HCT116 (cell line): ENCODE measurements around the gene OVOL2. TPM values are rescaled to one million over a fixed set of nuclear protein-coding genes. Genes with fewer than 3 reads are reported as not detected.

Experiments
- total RNA-seq: library from RNA; stranded (reverse); gene quantifications from one replicate; pipeline ENCODE4 v1.2.1, GENCODE V29; 2021; ENCODE audit not compliant: unreplicated experiment

The OVOL2 gene
- total RNA-seq, 1 experiment from 2014 or later: 0.86 TPM

Other genes starting within 250 kb of the OVOL2 start
- 159 TPM for gene SNX5, start 89.1 kb downstream of the OVOL2 start, total RNA-seq
- gene MGME1, start 88.9 kb downstream of the OVOL2 start, total RNA-seq: 37.1 TPM
- 11.4 TPM for gene KAT14, start 79.9 kb upstream of the OVOL2 start, total RNA-seq
- 22.3 TPM for gene PET117, start 79.9 kb upstream of the OVOL2 start, total RNA-seq
- gene ZNF133, start 230.6 kb upstream of the OVOL2 start, total RNA-seq: 9.3 TPM